MM.1S (cell line): ENCODE data around the gene CTSZ.

Experiments
- DNase-seq: peaks from one replicate; pipeline ENCODE4 v3.0.0-alpha.2; 2015
- H2AFZ ChIP-seq: fragments of 300-600 bp; sonication (generic); 2 replicates; pipeline ENCODE4 v1.6.0; 2016; ENCODE audit warnings: antibody characterized with exemption, low read length
- H3F3A ChIP-seq: fragments of 300-600 bp; sonication (generic); 2 replicates; pipeline ENCODE4 v1.6.1; 2016; ENCODE audit warnings: mild to moderate bottlenecking, antibody characterized with exemption, low read length, moderate library complexity, mixed read lengths; ENCODE audit not compliant: insufficient read depth
- H3K27ac ChIP-seq: fragments of 300-600 bp; sonication (generic); 2 replicates; pipeline ENCODE4 v1.5.1; 2016; ENCODE audit warnings: mild to moderate bottlenecking, low read length
- H3K27me3 ChIP-seq: fragments of 300-600 bp; sonication (generic); replicated peaks from 2 replicates; pipeline ENCODE4 v1.6.0; 2016; ENCODE audit warnings: low read length; ENCODE audit not compliant: insufficient read depth
- H3K36me3 ChIP-seq: fragments of 300-600 bp; sonication (generic); replicated peaks from 2 replicates; pipeline ENCODE4 v1.6.1; 2016; ENCODE audit warnings: mild to moderate bottlenecking, low read length, mixed read lengths; ENCODE audit not compliant: insufficient read depth
- H3K4me1 ChIP-seq: fragments of 300-600 bp; sonication (generic); 2 replicates; pipeline ENCODE4 v1.6.1; 2016; ENCODE audit warnings: low read length, mixed read lengths
- H3K4me2 ChIP-seq: fragments of 300-600 bp; sonication (generic); 2 replicates; pipeline ENCODE4 v1.6.0; 2016; ENCODE audit warnings: low read depth, low read length
- H3K4me3 ChIP-seq: fragments of 300-600 bp; sonication (generic); 2 replicates; pipeline ENCODE4 v1.5.1; 2016; ENCODE audit warnings: low read length, mixed read lengths
- H3K79me2 ChIP-seq: fragments of 300-600 bp; sonication (generic); 2 replicates; pipeline ENCODE4 v1.6.1; 2016; ENCODE audit warnings: mixed run types, low read length, mixed read lengths
- H3K9ac ChIP-seq: fragments of 300-600 bp; sonication (generic); 2 replicates; pipeline ENCODE4 v1.6.1; 2016; ENCODE audit warnings: low read length, mixed read lengths
- H3K9me2 ChIP-seq: fragments of 300-600 bp; sonication (generic); replicated peaks from 2 replicates; pipeline ENCODE4 v1.6.1; 2016; ENCODE audit warnings: mild to moderate bottlenecking, low read length, mixed read lengths; ENCODE audit not compliant: insufficient read depth
- H3K9me3 ChIP-seq: fragments of 300-600 bp; sonication (generic); replicated peaks from 2 replicates; pipeline ENCODE4 v1.6.1; 2016; ENCODE audit warnings: mild to moderate bottlenecking, low read length, mixed read lengths; ENCODE audit not compliant: insufficient read depth
- H4K20me1 ChIP-seq: fragments of 300-600 bp; sonication (generic); 2 replicates; pipeline ENCODE4 v1.6.1; 2016; ENCODE audit warnings: mild to moderate bottlenecking, low read length, moderate library complexity, mixed read lengths; ENCODE audit not compliant: insufficient read depth
- EZH2 ChIP-seq: fragments of 300-600 bp; sonication (generic); optimal IDR thresholded peaks from 2 replicates; pipeline ENCODE3; 2017; ENCODE audit warnings: low read depth, mild to moderate bottlenecking, antibody characterized with exemption, low read length, mixed read lengths
- EZH2phosphoT487 ChIP-seq: fragments of 300-600 bp; sonication (generic); IDR thresholded peaks from 2 replicates; pipeline ENCODE4 v1.6.1; 2018; ENCODE audit warnings: antibody characterized with exemption, low read length
- TF ChIP-seq, protein P1 (sequence below): fragments of 300-600 bp; sonication (generic); IDR thresholded peaks from 2 replicates; pipeline ENCODE4 v1.5.1; 2016; ENCODE audit warnings: antibody characterized with exemption, low read length, mixed read lengths

The CTSZ gene

DNA sequence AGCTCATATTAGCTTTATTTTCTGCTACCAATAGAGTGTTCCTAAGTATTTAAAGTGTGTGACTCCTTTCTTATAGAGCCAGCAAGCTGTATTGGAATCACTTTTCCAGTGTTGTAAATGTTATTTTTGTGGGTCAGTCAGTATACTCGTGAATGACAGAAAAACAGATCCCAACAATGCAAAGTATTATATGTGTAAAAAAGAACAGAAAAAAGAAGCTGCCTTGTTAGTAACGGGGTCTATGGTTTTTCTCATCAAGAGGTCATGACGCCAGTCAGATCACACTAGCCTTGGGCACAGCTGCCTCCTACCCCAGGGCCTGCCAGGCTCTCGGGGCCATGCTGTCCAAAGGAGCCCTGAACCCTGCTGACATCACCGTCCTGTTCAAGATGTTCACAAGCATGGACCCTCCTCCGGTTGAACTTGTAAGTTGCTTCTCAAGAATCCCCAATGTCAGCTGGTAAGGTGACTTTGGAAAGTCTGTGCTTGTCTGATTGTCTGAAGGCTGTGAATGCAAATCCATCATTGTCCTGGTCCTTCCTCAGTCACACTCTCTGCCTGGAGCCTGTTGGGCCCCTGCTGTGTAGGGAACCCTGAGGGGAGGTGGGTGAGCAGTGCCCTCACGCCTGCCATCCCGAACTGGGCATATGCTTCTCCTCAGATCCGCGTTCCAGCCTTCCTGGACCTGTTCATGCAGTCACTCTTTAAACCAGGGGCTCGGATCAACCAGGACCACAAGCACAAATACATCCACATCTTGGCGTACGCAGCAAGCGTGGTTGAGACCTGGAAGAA, 16.2 kb downstream of the CTSZ start:
- Histone ChIP-seq H3K4me3 (no peak overlapping the region), H3K79me2 (peaks cover 37% of the 10 kb centered on the region), H3K9me3 (no peaks in the 10 kb centered on the region), H3K27ac (no peak overlapping the region), H3F3A (peaks cover 19% of the 10 kb centered on the region), H3K4me2 (no peak overlapping the region), H4K20me1 (no peaks in the 10 kb centered on the region), H3K27me3 (no peaks in the 10 kb centered on the region), H3K9me2 (no peaks in the 10 kb centered on the region), H3K9ac (no peak overlapping the region), H3K4me1 (peaks cover 28% of the 10 kb centered on the region), H3K36me3 (peaks cover 29% of the 10 kb centered on the region), H2AFZ (no peak overlapping the region)
- TF ChIP-seq EZH2phosphoT487, result no peak
- TF ChIP-seq EZH2, result no peak
- TF ChIP-seq, protein P1, sequence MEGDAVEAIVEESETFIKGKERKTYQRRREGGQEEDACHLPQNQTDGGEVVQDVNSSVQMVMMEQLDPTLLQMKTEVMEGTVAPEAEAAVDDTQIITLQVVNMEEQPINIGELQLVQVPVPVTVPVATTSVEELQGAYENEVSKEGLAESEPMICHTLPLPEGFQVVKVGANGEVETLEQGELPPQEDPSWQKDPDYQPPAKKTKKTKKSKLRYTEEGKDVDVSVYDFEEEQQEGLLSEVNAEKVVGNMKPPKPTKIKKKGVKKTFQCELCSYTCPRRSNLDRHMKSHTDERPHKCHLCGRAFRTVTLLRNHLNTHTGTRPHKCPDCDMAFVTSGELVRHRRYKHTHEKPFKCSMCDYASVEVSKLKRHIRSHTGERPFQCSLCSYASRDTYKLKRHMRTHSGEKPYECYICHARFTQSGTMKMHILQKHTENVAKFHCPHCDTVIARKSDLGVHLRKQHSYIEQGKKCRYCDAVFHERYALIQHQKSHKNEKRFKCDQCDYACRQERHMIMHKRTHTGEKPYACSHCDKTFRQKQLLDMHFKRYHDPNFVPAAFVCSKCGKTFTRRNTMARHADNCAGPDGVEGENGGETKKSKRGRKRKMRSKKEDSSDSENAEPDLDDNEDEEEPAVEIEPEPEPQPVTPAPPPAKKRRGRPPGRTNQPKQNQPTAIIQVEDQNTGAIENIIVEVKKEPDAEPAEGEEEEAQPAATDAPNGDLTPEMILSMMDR, result no peak
- DNase-seq, result no peak

DNA sequence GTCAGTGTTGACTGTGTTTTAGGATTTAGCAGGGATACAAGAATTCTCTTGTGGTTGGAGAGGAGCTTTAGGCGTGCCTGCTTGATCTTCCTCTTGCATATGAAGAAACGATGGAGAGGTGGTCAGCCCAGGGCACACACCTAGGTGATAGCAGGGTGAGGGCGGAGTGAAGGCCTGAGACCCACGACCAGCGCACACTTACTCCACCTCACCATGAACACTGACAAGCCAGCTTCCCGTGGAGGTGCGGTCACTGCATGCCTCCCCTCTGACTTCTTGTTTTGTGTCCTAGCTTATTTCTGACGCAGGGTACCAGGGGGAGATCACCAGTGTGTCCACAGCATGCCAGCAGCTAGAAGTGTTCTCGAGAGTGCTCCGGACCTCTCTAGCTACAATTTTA, 17.9 kb downstream of the CTSZ start:
- peaks cover 22% of the 10 kb centered on the region for H3K4me1 ChIP-seq
- TF ChIP-seq, protein P1, result no peak
- TF ChIP-seq EZH2phosphoT487 (no peak), EZH2 (no peak)
- no peaks in the 10 kb centered on the region for H4K20me1 ChIP-seq
- DNase-seq, result no peak
- no peak overlapping the region for H3K4me3 ChIP-seq
- H3K27ac ChIP-seq, result no peak overlapping the region
- H3K36me3 ChIP-seq, result peaks cover 20% of the 10 kb centered on the region
- H3K9ac ChIP-seq, result no peak overlapping the region
- peaks cover 18% of the 10 kb centered on the region for H3F3A ChIP-seq
- H3K27me3 ChIP-seq, result no peaks in the 10 kb centered on the region
- no peak overlapping the region for H2AFZ ChIP-seq
- H3K9me2 ChIP-seq, result no peaks in the 10 kb centered on the region
- H3K4me2 ChIP-seq, result no peak overlapping the region
- H3K9me3 ChIP-seq, result no peaks in the 10 kb centered on the region
- peaks cover 49% of the 10 kb centered on the region for H3K79me2 ChIP-seq

DNA sequence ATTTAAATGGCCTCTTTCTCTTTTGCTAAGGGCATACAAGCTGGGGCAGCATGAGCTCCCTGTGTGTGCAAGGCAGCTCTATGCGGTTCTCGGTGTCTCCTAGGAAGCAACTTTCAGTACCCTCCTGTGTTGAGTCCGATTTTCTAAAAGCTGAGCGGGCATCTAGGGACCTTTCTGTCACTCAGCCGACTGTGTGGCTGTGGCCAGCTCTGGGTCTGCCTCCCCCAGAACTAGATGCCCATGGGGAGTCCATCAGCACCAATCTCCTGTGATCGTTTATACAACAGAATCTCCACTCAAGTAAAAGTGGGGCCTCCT, 18.5 kb downstream of the CTSZ start:
- H3K9me3 ChIP-seq, result no peaks in the 10 kb centered on the region
- H3K79me2 ChIP-seq, result peaks cover 56% of the 10 kb centered on the region
- DNase-seq, result no peak
- no peak overlapping the region for H3K27ac ChIP-seq
- no peaks in the 10 kb centered on the region for H3K9me2 ChIP-seq
- peaks cover 12% of the 10 kb centered on the region for H3F3A ChIP-seq
- H3K4me3 ChIP-seq, result no peak overlapping the region
- no peaks in the 10 kb centered on the region for H4K20me1 ChIP-seq
- peaks cover 15% of the 10 kb centered on the region for H3K4me1 ChIP-seq
- H3K27me3 ChIP-seq, result no peaks in the 10 kb centered on the region
- no peak overlapping the region for H3K4me2 ChIP-seq
- peaks cover 20% of the 10 kb centered on the region for H3K36me3 ChIP-seq
- H2AFZ ChIP-seq, result no peak overlapping the region
- no peak overlapping the region for H3K9ac ChIP-seq
- TF ChIP-seq EZH2phosphoT487 (no peak), EZH2 (no peak)
- TF ChIP-seq, protein P1, result no peak
